ENCODE results near the gene CROCC2.
"Not testable (repeated sequence)": the region's sequence is repeated elsewhere in the genome, so short reads cannot be mapped to it uniquely, and the experiment has no call there.

Gene CROCC2

GRCh38 chr2:240972201-240972600 is 66.1 kb downstream of the CROCC2 start:
- DNase-seq, result no peak

GRCh38 chr2:240972636-240973521 is 66.7 kb downstream of the CROCC2 start:
- DNase-seq, result no peak

- no peak for DNase-seq
Measured at GRCh38 chr2:240974771-240975572, 68.8 kb downstream of the CROCC2 start.

GRCh38 chr2:240975903-240976302 is 69.8 kb downstream of the CROCC2 start:
- DNase-seq, result not testable (repeated sequence)

GRCh38 chr2:240981280-240981679 is 75.1 kb downstream of the CROCC2 start:
- no peak for DNase-seq

- no peak for DNase-seq
Measured at GRCh38 chr2:240981871-240982800, 76.0 kb downstream of the CROCC2 start.

- no peak for DNase-seq
Measured at GRCh38 chr2:240982821-240983281, 76.7 kb downstream of the CROCC2 start.

GRCh38 chr2:240983361-240983995 is 77.3 kb downstream of the CROCC2 start:
- no peak for DNase-seq

GRCh38 chr2:240983996-240984498 is 77.9 kb downstream of the CROCC2 start:
- no peak for DNase-seq

- DNase-seq, result no peak
Measured at GRCh38 chr2:240985881-240986786, 80.0 kb downstream of the CROCC2 start.

- peak; percentile 70 for DNase-seq
Measured at GRCh38 chr2:240986787-240987411, 80.8 kb downstream of the CROCC2 start.

- no peak for DNase-seq
Measured at GRCh38 chr2:240987588-240987987, 81.5 kb downstream of the CROCC2 start.

GRCh38 chr2:240988146-240988545 is 82.0 kb downstream of the CROCC2 start:
- no peak for DNase-seq

- no peak for DNase-seq
Measured at GRCh38 chr2:240988571-240989271, 82.6 kb downstream of the CROCC2 start.

GRCh38 chr2:240989451-240990265 is 83.5 kb downstream of the CROCC2 start:
- DNase-seq, result no peak

- no peak for DNase-seq
Measured at GRCh38 chr2:240990266-240990529, 84.1 kb downstream of the CROCC2 start.

GRCh38 chr2:240990726-240991377 is 84.7 kb downstream of the CROCC2 start:
- peak; percentile 32 for DNase-seq

All from right forelimb (tissue), 1 donor.